AG20443 (cell line): ENCODE results near the gene STK32B.
"Not testable (repeated sequence)": the region's sequence is repeated elsewhere in the genome, so short reads cannot be mapped to it uniquely, and the experiment has no call there.

Experiments used
- DNase-seq: peaks from one replicate; pipeline ENCODE4 v3.0.0; 2012; ENCODE audit warnings: low spot score, mixed read lengths

Gene STK32B

DNA sequence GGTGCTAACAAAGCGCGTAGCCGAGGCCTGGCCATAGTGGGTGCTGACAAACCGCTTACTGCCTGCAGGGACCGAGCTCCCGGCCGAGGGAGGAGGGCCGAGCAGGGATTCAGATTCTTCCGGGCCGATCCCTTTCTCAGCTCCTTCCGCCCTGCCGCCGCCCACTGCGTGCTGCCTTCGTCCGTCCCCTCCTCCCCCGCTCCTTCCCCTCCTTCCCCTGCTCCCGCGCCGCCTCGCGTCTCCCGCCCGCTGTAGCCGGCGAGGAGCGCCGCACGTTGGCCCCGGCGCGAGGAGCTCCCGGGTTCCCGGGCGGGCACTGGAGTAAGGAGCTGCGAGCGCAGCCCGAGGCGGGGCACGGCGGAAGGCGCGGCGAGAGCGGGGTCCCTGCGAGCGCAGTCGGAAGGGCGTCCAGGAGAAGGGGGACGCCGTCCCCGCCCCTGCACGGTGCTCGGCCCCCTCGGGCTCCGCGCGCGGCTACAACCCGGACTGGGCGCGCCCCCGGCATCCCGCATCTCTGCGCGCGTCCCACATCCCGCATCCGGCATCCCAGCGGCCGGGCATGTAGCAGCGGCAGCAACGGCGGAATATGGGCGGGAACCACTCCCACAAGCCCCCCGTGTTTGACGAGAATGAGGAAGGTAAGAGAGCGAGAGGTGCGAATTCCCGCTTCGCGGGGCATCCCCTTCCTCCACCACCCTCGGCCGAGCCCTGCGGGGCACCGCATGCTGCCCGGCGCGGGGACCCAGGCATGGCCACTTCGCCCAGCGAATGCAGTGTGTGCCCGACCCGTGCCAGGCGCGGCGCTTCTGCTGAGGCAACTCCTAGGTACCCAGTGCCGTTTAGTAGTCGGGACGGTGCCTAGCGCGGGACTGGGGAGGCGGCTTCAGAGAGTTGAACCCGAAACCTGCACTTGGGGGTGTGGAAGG is at the start of gene STK32B:
TSS of gene STK32B (plus strand) at position 203 of the 926 bp plus-strand sequence.
- peak; percentile 90 for DNase-seq

DNA sequence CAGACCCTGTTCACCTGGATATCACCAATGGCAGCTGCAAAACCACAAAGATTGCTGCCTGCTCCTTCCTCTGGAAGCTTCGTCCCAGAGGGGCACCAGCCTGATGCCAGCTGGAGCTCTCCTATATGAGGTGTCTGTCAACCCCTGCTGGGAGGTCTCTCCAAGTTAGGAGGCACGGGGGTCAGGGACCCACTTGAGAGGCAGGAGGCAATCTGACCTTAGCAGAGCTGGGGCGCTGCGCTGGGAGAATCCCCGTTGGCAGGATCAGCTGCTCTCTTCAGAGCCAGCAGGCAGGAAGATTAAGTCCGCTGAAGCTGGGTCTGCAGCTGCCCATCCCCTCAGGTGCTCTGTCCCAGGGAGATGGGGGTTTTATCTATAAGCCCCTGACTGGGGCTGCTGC is 49.6 kb upstream of the STK32B start:
- DNase-seq, result not testable (repeated sequence)

DNA sequence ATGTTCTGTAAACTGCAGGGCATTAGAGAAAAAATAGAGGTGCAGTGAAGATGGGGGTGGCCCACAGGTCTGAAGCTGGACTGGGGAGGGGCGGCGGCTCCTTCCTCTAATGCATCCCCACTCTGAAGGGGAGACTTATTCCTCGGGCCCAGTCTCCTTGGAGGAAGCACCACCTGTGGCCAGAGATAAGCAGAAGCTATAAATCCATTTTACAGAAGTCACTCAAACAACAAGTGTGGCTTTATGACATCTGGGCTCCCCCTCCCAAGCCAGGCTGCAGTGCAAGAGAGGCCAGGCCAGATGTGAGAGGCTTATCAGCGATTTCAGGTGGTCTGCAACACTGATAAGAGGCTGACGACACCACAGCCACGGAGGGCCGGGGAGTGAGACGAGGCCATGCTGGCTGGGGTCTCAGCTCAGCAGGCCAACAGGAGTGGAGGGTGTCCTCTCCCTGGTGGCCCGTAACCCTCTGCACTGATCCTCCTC is 47.9 kb upstream of the STK32B start:
- DNase-seq, result no peak

DNA sequence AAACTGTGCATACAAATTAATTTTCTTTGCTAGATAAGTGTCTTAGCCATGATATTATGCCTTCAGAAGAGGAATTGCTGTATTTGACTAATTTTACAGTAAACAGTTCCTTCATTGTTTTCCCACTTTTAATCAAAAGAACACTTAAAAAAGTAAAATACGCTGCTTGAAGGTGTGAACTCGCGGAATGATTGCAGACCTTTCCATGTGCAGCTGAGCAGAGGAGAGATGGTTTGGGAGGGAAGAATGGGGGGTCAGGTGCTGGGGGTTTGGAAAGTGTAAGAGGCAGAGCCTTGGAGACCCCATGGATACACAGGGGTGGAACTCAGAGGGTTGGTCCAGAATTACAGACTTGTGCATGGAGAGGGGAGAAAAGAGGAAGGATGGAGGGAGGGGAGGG is 47.4 kb upstream of the STK32B start:
- no peak for DNase-seq

DNA sequence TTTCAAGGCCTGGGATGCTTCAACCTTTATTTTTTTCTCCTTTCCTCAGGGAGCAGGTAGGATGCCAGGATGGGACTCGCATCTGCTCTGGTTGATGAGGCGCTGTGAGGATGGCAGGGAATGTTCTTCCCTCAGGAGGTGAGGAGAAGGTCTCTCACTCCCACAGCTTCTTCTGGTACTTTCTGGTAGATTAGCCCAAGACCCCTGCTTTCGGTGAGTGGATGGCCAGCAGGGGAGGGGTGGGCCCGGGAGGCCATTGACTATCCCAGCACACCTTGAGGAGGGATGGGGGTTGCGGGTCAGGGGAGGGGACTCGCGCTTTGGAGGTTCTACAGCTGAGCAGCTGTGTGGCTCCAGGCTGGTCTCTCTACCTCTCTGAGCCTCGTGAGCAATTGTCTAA is 46.8 kb upstream of the STK32B start:
- no peak for DNase-seq

DNA sequence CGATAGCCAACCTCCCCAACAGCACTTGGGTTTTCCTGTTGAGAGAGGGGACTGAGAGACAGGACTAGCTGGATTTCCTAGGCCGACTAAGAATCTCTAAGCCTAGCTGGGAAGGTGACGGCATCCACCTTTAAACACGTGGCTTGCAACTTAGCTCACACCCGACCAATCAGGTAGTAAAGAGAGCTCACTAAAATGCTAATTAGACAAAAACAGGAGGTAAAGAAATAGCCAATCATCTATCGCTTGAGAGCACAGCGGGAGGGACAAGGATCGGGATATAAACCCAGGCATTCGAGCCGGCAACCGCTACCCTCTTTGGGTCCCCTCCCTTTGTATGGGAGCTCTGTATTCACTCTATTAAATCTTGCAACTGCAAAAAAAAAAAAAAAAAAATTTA is 44.3 kb upstream of the STK32B start:
- DNase-seq, result not testable (repeated sequence)

DNA sequence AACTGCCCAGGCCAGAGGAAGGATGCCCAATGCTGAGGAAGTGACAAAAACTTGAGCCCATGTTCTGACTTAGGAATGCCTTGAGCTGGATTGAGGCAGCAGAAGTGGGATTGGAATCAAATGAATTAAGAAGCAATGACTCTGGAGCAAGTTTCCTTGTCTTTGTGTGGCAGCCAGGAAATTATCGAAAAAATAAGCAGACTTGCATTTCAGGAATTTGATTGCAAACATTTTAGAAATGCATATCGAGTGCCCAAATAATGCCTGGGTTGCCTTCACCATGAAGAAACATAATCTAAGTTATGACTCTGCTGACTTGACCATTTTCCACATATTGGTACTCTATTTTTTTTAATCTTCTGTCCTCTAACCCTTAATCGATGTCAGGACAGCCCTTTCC is 41.5 kb upstream of the STK32B start:
- DNase-seq, result no peak

DNA sequence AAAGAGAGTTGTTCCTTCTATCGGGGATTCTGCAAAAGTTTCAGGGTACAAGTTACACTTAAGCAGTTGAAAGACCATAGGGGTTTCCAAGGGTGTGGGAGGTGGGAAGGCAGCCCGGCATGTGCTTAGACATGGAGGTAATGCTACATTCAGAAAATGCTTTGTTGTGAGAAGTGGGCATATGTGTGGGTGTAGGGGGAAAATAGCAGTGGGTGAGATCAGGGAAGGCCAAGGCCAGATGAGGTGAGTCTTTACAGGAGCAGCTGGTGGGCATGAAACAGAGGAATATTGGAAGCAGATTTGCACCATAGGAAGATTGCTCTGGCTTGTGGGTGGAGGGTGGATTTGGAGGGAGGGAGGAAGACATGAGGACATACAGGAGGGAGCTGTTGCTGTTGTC is 40.3 kb upstream of the STK32B start:
- no peak for DNase-seq

DNA sequence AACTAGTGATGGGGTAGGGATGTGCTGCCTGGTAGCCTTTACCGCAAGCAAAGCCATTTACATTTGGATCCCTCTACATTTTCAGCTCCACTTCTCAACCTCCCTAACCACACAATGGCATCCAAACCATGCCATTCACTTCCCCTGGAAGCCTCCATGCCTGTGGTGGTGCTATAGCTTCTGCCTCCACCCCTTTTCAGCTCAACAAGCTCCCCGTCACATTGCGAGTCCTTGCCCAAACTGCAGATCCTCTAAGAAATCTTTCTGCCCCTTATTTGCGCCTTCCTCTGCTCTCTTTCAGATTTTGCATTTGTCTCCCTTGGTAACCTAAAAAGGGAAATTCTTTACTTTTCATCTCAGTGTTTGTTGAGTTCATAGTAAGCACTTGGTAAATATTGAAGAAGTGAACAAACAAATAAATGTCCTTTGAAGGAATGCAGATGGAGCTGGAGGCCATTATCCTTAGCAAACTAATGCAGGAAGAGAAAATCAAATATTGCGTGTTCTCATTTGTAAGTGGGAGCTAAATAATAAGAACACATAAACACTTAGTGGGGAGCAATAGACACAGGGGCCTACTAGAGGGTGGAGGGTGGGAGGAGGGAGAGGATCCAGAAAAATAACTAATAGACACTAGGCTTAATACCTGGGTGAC is 38.9 kb upstream of the STK32B start:
- no peak for DNase-seq

DNA sequence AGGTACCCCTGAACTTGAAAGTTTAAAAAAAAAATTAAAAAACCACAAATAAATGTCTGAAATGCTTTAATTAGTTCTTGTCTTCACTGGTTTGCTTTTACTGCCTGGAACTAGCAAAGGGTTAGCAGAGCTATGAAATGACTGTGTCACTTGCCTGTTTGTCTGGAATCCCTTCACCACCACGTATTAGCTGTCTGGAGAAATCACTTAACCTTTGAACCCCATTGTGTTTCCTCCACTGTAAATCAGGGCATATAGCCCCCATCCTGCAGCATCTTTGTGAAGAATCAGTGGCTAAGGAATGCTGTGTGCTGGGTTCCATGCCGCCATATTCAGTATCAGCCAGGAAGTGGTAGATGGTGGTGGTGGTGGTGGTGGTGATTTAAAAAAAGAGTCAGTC is 38.3 kb upstream of the STK32B start:
- no peak for DNase-seq

DNA sequence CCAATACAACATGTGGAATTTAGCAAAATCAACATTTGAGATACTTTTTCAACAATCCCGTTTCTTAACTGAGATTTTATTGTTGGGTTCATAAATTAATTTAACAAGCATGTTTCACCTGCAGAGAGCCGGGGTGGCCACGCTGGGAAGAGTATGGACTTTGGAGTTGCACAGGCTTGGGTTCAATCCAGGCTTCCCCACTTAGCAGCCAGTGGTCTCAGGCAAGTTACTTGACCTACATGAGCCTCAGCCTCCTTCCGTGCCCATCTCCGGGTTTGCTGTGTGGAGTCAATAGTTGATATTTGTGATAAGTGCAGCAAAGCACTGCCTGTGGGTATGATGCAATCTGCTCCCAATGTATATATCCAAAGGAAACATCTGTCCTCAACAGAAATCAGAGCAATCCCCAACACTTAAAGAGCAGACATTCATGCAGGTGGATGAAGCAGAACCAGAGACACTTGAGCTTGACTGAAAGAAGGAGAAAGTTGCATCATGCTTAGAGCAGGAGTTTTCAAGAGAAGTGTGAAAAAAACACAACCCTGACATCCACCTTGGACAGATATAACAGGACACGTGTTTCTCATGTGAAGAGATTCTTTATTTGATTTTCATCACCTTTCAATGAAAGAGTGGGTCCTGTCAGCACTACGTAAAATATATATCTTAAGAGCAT is 37.1 kb upstream of the STK32B start:
- DNase-seq, result no peak

DNA sequence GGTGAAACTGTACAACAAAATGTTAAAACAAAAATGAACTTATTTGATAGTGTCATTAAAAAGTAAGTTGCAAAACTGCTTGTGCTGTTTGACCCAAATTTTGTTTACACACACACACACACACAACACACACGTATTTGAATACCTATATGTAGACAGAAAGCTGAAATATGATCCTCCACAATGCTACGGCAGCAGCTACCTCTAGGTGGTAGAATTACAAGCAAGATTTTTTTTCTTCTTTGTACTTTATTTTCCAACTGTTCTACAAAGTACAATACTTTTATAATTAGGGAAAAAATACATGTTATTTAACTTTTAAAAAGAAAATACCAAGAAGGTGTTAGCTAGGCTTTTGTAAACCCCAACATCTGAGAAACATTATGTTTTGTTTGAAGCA is 33.2 kb upstream of the STK32B start:
- no peak for DNase-seq

DNA sequence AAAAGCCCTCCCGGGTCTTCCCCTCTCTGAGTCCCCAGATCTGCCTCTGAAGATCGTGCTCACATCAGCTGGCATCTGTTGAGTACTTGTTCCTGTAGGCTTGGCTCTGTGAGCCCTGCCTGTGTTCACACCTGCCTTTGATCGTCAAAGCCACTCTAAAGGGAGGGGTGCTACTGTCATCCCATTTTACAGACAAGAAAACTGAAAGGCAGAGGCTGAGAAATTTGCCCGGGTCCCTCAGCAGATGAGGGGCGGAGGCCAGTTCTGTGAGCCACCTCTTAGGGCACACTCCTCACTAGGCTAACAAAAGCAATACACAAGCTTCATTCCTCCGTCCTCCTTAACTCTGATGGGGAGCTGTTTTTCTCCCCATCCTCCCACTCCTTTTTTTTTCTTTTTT is 32.7 kb upstream of the STK32B start:
- no peak for DNase-seq

DNA sequence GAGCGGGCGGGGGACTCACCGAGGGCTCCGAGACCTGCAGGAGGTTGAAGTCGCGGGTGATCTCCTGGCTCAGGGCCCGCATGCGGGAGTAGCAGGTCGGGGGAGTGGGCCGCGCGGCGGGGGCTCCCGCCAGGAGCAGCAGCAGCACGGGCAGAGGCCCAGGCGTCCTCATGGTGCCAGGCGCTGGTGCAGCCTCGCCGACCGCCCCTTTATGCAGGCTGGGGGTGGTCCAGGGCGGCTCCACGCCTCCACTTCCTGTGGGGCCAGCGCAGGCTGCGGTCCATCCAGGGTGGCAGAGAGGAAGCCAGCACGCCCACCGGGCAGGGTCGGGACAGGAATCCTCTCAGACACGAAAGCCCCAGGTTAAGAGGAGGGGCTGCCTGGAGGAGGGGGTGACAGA is 32.0 kb upstream of the STK32B start, which contains the start of gene CYTL1:
TSS of gene CYTL1 (minus strand) at position 185 of the 400 bp plus-strand sequence. CDS start at position 172, 13 bp downstream.
- DNase-seq, result no peak

DNA sequence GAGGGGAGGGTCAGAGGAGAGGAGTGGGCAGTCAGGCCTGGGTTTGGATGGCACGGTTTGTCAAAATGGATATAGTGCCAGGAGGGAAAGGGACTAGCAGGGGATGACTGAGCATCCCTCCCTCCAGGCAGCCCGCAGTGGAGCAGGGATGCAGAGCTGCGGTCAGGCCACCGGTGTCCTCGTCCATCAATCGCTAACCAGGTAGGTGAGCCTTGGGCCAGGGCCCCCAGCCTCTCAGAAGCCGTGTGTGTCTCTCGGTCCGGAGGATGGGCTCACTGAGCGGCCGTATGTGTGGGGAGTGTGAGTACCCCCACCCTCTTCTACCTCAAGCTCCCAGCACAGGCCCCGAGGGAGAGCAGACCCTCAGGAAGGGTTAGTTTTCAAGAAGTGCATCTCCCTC is 31.5 kb upstream of the STK32B start:
- no peak for DNase-seq

DNA sequence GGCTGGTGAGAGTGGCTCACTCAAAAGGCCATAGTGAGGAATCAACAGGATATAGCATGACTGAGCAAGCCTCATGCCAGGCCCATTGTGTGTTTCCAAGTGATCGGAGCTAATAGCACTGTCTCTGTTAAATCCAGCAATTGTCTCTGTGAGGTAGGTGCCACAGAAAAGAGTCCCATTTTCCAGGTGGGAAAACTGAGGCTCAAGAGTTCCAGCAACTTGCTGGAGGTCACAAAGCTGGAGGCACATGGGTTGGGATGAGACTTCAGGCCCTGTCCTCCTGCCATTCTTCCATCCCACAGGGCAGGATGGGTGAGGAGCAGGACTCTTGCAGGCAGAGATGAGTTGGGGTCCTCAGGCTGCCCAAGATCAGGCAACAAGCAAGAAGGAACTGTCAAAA is 30.9 kb upstream of the STK32B start:
- DNase-seq, result no peak

DNA sequence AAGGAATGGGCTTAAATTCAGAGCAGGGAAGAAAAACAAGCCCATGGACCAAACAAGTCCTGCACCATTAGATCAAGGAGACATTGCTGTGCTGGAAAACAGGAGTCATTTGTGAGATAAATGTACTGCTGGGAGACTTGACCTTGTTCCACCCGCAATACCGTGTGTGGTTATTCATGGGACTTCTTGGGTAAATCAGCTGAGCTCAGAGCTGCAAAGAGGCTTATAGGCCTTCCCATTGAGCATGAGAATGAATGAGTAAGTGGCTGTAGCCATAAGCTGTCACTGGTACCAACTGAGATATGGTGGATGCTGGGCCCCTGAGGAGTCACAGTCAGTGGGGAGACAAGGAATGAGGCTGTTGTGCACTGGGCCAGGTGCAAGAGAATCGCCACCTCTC is 29.7 kb upstream of the STK32B start:
- no peak for DNase-seq

DNA sequence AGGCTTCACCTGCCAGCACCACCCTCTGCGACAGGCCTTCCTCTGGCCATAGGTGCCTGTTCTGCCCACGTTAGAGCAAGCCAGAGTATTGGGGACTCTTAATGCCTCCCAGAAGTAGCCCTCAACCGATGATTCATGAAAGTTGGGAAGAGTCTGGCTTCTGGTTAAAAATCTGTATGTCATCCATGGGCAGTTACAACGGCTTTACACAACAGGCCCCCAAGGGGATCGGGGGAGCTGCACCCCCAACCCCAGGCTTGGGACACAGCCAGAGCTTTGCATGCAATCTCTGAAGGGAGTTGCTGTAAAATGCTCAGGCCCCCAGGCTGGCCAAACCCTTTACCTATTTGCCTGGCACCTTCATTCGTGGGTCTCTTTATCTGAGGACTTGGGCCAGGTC is 26.6 kb upstream of the STK32B start:
- peak; percentile 50 for DNase-seq

DNA sequence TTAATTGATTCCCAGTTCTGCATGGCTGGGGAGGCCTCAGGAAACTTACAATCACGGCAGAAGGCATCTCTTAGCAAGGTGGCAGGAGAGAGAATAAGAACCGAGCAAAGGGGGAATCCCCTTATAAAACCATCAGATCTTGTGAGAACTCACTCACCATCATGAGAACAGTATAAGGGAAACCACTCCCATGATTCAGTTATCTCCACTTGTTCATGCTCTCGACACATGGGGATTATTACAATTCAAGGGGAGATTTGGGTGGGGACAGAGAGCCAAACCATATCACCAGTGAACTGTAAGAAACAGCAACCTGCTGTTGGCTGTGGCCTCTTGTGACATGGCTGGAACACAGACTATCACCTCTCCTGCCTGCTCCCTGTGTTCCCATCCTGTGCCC is 24.9 kb upstream of the STK32B start:
- no peak for DNase-seq

DNA sequence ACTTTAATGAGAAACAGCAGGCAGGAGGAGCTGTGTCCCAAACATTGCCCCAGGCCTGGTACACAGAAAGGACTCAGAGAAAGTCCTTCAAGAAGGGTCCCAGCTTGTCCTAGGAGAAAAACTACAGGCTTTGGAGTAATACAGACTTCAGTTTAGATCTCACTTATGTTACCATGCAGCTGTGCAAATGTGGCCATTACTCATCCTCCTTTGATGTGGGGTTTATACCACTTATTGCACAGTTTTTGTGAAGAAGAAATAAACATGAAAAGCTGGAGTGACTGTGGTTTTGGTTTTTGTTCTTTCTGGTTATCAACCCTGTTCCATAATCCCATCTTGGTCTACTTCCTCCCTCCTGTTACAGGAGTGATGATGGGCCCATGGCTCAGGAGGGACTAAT is 23.9 kb upstream of the STK32B start:
- no peak for DNase-seq

DNA sequence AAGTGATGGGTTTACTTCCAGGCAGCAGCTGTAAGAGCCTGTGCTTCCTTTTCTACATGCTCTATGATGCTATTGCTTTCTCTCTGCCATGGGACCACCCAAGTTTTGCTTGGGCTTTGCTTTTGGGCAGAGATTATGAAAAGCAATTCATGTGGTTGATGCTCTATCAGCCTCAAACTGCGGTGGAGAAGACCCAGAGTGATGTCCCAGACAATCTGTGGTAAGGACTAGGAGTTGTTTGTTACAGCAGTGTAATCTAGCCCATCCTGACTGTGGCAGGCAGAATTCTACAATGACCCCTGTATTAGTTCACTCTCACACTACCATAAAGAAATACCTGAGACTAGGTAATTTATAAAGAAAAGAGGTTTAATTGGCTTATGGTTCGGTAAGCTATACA is 22.8 kb upstream of the STK32B start:
- no peak for DNase-seq

DNA sequence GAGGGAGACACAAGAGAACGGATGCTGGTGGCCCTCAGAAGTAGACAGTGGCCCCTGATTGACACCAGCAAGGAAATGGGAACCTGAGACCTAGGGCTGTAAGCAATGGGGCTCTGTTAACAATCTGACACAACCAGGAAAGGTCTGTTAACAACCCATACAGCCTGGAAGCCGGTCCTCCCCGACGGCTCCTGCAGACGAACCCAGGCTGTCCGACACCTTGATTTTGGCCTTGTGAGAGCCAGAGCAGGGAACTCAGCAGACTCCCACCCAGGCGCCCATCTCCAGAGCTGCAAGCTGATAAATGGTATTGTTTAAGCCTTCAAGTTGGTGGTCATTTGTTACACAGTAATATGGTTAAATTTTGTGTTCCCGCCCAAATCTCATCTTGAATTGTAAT is 21.8 kb upstream of the STK32B start:
- no peak for DNase-seq

DNA sequence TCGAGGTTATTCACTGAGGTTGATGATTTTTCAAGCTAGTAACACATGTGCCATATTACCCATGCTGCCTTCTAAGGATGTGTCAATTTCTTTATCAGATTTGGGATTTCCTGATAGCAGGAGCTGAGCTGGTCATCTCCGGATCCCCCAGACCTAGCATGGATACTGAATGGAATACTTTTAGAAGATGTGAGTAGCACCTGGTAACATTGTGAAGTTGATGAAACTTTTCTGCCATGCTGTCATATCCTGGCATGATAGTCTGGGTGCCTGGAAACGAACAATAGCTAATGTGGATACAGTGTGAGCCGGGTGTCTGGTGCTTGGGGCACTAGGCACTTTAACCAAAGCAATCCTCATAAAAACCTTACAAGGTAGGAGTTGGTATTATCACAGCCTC is 21.1 kb upstream of the STK32B start:
- no peak for DNase-seq
